Skeletal muscle tissue (tissue), 4 donors: ENCODE data around the gene ACOX3. TPM values are rescaled to one million over a fixed set of nuclear protein-coding genes. Genes with fewer than 3 reads are reported as not detected.

Experiments
- H3K27ac ChIP-seq: one replicate; pipeline ENCODE4 v1.7.0; 2013; ENCODE audit warnings: mild to moderate bottlenecking, low read depth, low read length, inconsistent platforms
- H3K27me3 ChIP-seq, 3 donors: one replicate each; pipeline ENCODE4 v1.7.0; 2013; ENCODE audit warnings: low read length in 3 of 3; ENCODE audit not compliant: control insufficient read depth in 3 of 3, insufficient read depth in 3 of 3
- H3K36me3 ChIP-seq, 3 donors: one replicate each; pipeline ENCODE4 v1.7.0; 2013; ENCODE audit warnings: low read length in 3 of 3; ENCODE audit not compliant: control insufficient read depth in 3 of 3, insufficient read depth in 3 of 3
- H3K4me1 ChIP-seq, 3 donors: one replicate each; pipeline ENCODE4 v1.7.0; 2013; ENCODE audit warnings: low read length in 3 of 3, mild to moderate bottlenecking in 3 of 3; ENCODE audit not compliant: control insufficient read depth in 3 of 3, insufficient read depth in 3 of 3
- H3K4me3 ChIP-seq, 3 donors: one replicate each; pipeline ENCODE4 v1.7.0; 2013; ENCODE audit warnings: low read length in 3 of 3
- H3K9ac ChIP-seq, 3 donors: one replicate each; pipeline ENCODE4 v1.7.0; 2013; ENCODE audit warnings: low read length in 3 of 3, mild to moderate bottlenecking in 3 of 3, moderate library complexity in 2 of 3, low read depth in 1 of 3
- H3K9me3 ChIP-seq, 3 donors: one replicate each; pipeline ENCODE4 v1.7.0; 2013; ENCODE audit warnings: low read length in 3 of 3; ENCODE audit not compliant: control insufficient read depth in 3 of 3
- total RNA-seq: library from RNA; depleted of rRNA; stranded (reverse); fragments of >200 nt; gene quantifications from one replicate; pipeline ENCODE4 v1.2.3, GENCODE V29; 2014
- donor health status: Osteomylitis.

ACOX3 gene
- total RNA-seq, 1 donor from 2014 or later: 21.9 TPM

DNA sequence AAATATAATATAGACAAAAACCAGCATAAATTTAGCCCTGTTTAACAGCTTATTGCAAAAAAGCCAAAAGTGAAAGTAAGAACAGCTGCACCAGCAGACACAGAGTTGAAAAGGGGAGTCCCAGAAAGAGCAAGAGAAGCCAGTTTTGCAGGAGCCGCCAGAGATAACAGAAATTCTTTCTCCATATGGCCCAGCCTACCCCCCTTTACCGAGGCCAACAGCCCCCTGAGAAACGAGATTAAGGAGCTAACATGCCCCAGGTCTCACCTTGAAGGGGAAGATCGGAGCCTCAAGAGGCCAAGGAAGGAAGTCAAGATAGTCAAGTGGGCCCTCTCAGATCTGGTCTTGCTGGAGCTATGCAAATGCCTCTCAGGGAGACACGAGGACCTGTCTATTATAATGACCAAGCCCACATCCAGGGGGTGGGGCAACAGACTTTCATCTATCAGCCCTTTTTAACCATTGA lies 4.8 kb downstream of the ACOX3 start:
- H3K9me3 ChIP-seq: no peaks in the 10 kb centered on the region
- no peaks in the 10 kb centered on the region for H3K27me3 ChIP-seq
- no peak overlapping the region for H3K27ac ChIP-seq
- peak overlapping the region in 2 of 3 donors; percentile 14 to 29 for H3K4me3 ChIP-seq
- peaks cover 21 to 24% (median 24%) of the 10 kb centered on the region in 3 donors for H3K4me1 ChIP-seq
- no peaks in the 10 kb centered on the region for H3K36me3 ChIP-seq
- peak overlapping the region in 1 of 3 donors; percentile 16 for H3K9ac ChIP-seq

- Histone ChIP-seq H3K4me1 (peaks cover 15 to 16% (median 15%) of the 10 kb centered on the region in 3 donors), H3K27me3 (no peaks in the 10 kb centered on the region), H3K9ac (peak overlapping the region in 1 of 3 donors; percentile 50), H3K27ac (no peak overlapping the region), H3K9me3 (no peaks in the 10 kb centered on the region), H3K4me3 (no peak overlapping the region), H3K36me3 (no peaks in the 10 kb centered on the region)
Measured at GRCh38 chr4:8434251-8435073, 6.1 kb downstream of the ACOX3 start.

DNA sequence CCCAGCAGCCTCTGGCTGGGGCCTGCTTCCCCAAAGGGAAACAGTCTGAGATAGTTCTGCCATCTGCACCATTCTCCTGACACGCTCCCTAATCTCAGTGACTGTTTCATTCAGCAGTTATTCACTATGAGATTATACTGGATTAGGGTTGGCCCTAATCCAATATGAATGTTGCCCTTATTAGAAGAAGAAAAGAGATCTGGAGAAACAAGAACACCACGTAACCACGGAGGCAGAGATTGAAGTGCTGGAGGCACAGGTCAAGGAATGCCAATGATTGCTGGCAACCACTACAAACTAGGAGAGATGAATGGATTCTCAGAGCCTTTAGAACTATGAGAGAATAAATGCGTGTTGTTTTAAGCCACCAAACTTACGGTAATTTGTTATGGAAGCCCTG lies 7.4 kb downstream of the ACOX3 start:
- H3K4me1 ChIP-seq: peaks cover 15 to 22% (median 16%) of the 10 kb centered on the region in 3 donors
- H3K9me3 ChIP-seq: no peaks in the 10 kb centered on the region
- H3K27me3 ChIP-seq: no peaks in the 10 kb centered on the region
- H3K4me3 ChIP-seq: no peak overlapping the region
- no peak overlapping the region for H3K27ac ChIP-seq
- no peak overlapping the region for H3K9ac ChIP-seq
- no peaks in the 10 kb centered on the region for H3K36me3 ChIP-seq

GRCh38 chr4:8431553-8431952 lies 9.0 kb downstream of the ACOX3 start:
- Histone ChIP-seq H3K4me3 (no peak overlapping the region), H3K27me3 (no peaks in the 10 kb centered on the region), H3K4me1 (peaks cover 26 to 27% (median 26%) of the 10 kb centered on the region in 3 donors), H3K9ac (no peak overlapping the region), H3K27ac (no peak overlapping the region), H3K36me3 (no peaks in the 10 kb centered on the region), H3K9me3 (no peaks in the 10 kb centered on the region)

DNA sequence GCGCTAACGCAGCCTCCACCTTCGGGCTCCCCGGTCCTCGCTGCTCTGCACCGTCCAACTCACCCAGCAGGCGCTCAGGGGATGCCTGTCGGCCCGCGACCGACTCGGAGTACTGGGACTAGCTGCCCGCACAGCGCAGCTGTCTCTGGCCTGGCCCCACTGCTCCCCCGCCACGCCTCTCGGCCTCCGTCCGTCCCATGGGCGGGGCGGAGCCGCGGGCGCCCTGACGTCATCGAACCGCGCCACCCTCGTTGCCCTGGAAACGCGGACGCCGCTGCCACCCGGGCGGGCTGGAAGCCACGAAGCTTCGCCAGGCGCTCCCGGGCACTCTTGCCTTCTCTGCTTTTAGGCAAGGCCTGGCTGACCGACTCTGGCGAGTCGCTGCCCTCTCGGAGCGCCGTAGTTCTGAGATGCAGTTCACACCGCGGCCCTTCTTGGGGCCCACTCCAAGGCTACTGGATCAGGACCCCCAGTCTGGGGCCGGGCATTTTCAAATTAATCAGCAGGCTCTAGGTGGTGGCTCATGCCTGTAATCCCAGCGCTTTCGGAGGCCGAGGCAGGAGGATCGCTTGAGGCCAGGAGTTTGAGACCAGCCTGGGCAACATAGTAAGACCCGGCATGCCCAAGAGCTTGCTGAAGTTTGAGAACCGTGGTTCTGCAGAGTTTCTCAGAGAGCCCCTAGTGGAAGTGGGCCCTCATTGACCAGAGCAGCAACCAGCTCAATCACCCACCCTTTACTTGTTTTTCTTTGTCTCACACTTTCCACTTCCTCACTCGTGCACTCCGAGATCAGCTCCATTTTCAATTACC lies 12.0 kb downstream of the ACOX3 start:
- Histone ChIP-seq H3K27me3 (no peaks in the 10 kb centered on the region), H3K4me1 (peaks cover 17 to 29% (median 18%) of the 10 kb centered on the region in 3 donors), H3K9me3 (no peaks in the 10 kb centered on the region), H3K4me3 (peak overlapping the region; percentile 89 to 91 (median 90)), H3K27ac (peak overlapping the region; percentile 91), H3K36me3 (peaks cover 0 to 2% (median 0%) of the 10 kb centered on the region in 3 donors), H3K9ac (peak overlapping the region; percentile 75 to 89 (median 88))

- Histone ChIP-seq H3K27me3 (no peaks in the 10 kb centered on the region), H3K4me3 (peak overlapping the region; percentile 89 to 91 (median 90)), H3K4me1 (peaks cover 17 to 29% (median 18%) of the 10 kb centered on the region in 3 donors), H3K36me3 (peaks cover 0 to 2% (median 0%) of the 10 kb centered on the region in 3 donors), H3K27ac (peak overlapping the region; percentile 91), H3K9ac (peak overlapping the region; percentile 75 to 89 (median 88)), H3K9me3 (no peaks in the 10 kb centered on the region)
Measured at GRCh38 chr4:8427761-8428287, 12.7 kb downstream of the ACOX3 start.

DNA sequence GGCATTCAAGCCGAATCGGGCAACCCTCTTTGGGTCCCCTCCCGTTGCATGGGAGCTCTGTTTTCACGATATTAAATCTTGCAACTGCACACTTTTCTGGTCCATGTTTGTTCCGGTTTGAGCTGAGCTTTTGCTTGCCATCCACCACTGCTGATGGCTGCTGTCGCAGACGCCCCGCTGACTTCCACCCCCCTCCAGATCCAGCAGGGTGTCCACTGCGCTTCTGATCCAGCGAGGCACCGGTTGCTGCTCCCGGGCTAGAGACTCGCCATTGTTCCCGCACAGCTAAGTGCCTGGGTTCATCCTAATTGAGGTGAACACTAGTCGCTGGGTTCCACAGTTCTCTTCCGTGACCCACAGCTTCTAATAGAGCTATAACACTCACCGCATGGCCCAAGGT lies 13.3 kb downstream of the ACOX3 start:
- Histone ChIP-seq H3K9me3 (no peaks in the 10 kb centered on the region), H3K27ac (peak overlapping the region; percentile 91), H3K9ac (peak overlapping the region; percentile 75 to 89 (median 88))

GRCh38 chr4:8422786-8423185 lies 17.7 kb downstream of the ACOX3 start:
- no peak overlapping the region for H3K4me3 ChIP-seq
- no peaks in the 10 kb centered on the region for H3K27me3 ChIP-seq
- H3K4me1 ChIP-seq: peaks cover 11 to 27% (median 17%) of the 10 kb centered on the region in 3 donors
- H3K27ac ChIP-seq: no peak overlapping the region
- H3K9ac ChIP-seq: no peak overlapping the region
- H3K36me3 ChIP-seq: peaks cover 0 to 4% (median 0%) of the 10 kb centered on the region in 3 donors
- H3K9me3 ChIP-seq: no peaks in the 10 kb centered on the region

More for the DNA sequence above, 13.3 kb downstream of the ACOX3 start:
- no peaks in the 10 kb centered on the region for H3K27me3 ChIP-seq
- peaks cover 17 to 29% (median 18%) of the 10 kb centered on the region in 3 donors for H3K4me1 ChIP-seq
- H3K36me3 ChIP-seq: peaks cover 0 to 2% (median 0%) of the 10 kb centered on the region in 3 donors
- peak overlapping the region; percentile 89 to 91 (median 90) for H3K4me3 ChIP-seq

- no peaks in the 10 kb centered on the region for H3K27me3 ChIP-seq
- no peak overlapping the region for H3K9ac ChIP-seq
- no peaks in the 10 kb centered on the region for H3K9me3 ChIP-seq
- H3K4me3 ChIP-seq: no peak overlapping the region
- peaks cover 0 to 4% (median 0%) of the 10 kb centered on the region in 3 donors for H3K36me3 ChIP-seq
- H3K4me1 ChIP-seq: peaks cover 7 to 23% (median 12%) of the 10 kb centered on the region in 3 donors
- no peak overlapping the region for H3K27ac ChIP-seq
Measured at GRCh38 chr4:8422327-8422726, 18.2 kb downstream of the ACOX3 start.
